A673 (cell line): Measurements from ENCODE around the gene RPS6KL1. TPM values are rescaled to one million over a fixed set of nuclear protein-coding genes. Genes with fewer than 3 reads are reported as not detected.

Experiments
- BruUV-seq: library from RNA; stranded (reverse); fragments of 400-500 nt; replicated peaks from 2 replicates; lab custom pipeline; 2021; lab: Mats Ljungman, UMichigan
- CTCF ChIA-PET: fragments of 300-600 bp; sonication (Branson Sonifier 250); formaldehyde crosslinking; loops from one replicate; lab custom pipeline; 2022; ENCODE audit warnings: antibody characterized with exemption; lab: Charles Lee
- POLR2A ChIA-PET: fragments of 300-600 bp; sonication (Branson Sonifier 250); formaldehyde crosslinking; loops from one replicate; lab custom pipeline; 2022; ENCODE audit warnings: antibody characterized with exemption; ENCODE audit not compliant: low non-redundant PET; lab: Charles Lee
- DNase-seq: peaks from one replicate; pipeline ENCODE4 v3.0.0-alpha.2; 2015; ENCODE audit warnings: low spot score
- H3K27ac ChIP-seq: fragments of 200-600 bp; sonication (generic); 2 replicates; pipeline ENCODE4 v1.5.1; 2016; ENCODE audit warnings: mixed run types, low read depth, mild to moderate bottlenecking, mixed read lengths, antibody characterized with exemption, low read length; ENCODE audit not compliant: poor library complexity, severe bottlenecking
- H3K27me3 ChIP-seq: fragments of 200-600 bp; sonication (generic); replicated peaks from 2 replicates; pipeline ENCODE4 v1.6.1; 2017; ENCODE audit warnings: mixed run types, low read depth, mild to moderate bottlenecking, mixed read lengths, antibody characterized with exemption, low read length; ENCODE audit not compliant: insufficient read depth, poor library complexity
- H3K36me3 ChIP-seq: fragments of 200-600 bp; sonication (generic); 2 replicates; pipeline ENCODE4 v1.6.1; 2016; ENCODE audit warnings: mixed run types, mild to moderate bottlenecking, mixed read lengths, antibody characterized with exemption, low read length; ENCODE audit not compliant: insufficient read depth, poor library complexity, severe bottlenecking
- H3K4me1 ChIP-seq: fragments of 200-600 bp; sonication (generic); 2 replicates; pipeline ENCODE4 v1.6.1; 2017; ENCODE audit warnings: mixed run types, mild to moderate bottlenecking, mixed read lengths, antibody characterized with exemption, low read length; ENCODE audit not compliant: insufficient read depth, poor library complexity, severe bottlenecking
- H3K4me3 ChIP-seq: fragments of 200-600 bp; sonication (generic); 2 replicates; pipeline ENCODE4 v1.5.1; 2016; ENCODE audit warnings: low read depth, mixed run types, mild to moderate bottlenecking, mixed read lengths, low read length; ENCODE audit not compliant: poor library complexity, severe bottlenecking
- H3K9me3 ChIP-seq: fragments of 200-600 bp; sonication (generic); 2 replicates; pipeline ENCODE4 v1.6.1; 2016; ENCODE audit warnings: mixed run types, low read depth, mild to moderate bottlenecking, mixed read lengths, antibody characterized with exemption, low read length; ENCODE audit not compliant: poor library complexity, severe bottlenecking
- CTCF ChIP-seq: fragments of 300-800, 200-600 bp; sonication (generic); conservative IDR thresholded peaks from 2 replicates; pipeline ENCODE4 v1.5.1; 2017; ENCODE audit warnings: low read depth, mild to moderate bottlenecking, antibody characterized with exemption, low read length, moderate library complexity, mixed read lengths
- EZH2 ChIP-seq: fragments of 200-600 bp; sonication (generic); IDR thresholded peaks from 2 replicates; pipeline ENCODE4 v1.6.1; 2017; ENCODE audit warnings: borderline replicate concordance, low read depth, mild to moderate bottlenecking, mixed read lengths, antibody characterized with exemption, low read length; ENCODE audit not compliant: poor library complexity, severe bottlenecking
- intact Hi-C: fragments of 100-400 bp; cut with micrococcal nuclease; formaldehyde crosslinking; loops from one replicate; pipeline ENCODE4 v1.10.0; 2022; ENCODE audit not compliant: unreplicated experiment
- total RNA-seq: library from RNA; stranded (reverse); gene quantifications from 2 replicates; pipeline ENCODE4 v1.2.3, GENCODE V29; 2021

RPS6KL1 gene
- total RNA-seq, 1 experiment from 2014 or later = 0.80 TPM

GRCh38 chr14:74898694-74899093 lies 24.4 kb downstream of the RPS6KL1 start:
- TF ChIP-seq CTCF (no peak), EZH2 (no peak)
- CTCF ChIA-PET = no interaction called here
- no TSS peak for BruUV-seq

GRCh38 chr14:74898083-74898482 lies 25.0 kb downstream of the RPS6KL1 start:
- BruUV-seq = no TSS peak
- peaks cover 95% of the 10 kb centered on the region for H3K36me3 ChIP-seq
- H3K4me1 ChIP-seq = no peaks in the 10 kb centered on the region
- no peaks in the 10 kb centered on the region for H3K9me3 ChIP-seq
- ChIA-PET CTCF (no interaction called here), POLR2A (no interaction called here)
- no peak overlapping the region for H3K4me3 ChIP-seq
- H3K27ac ChIP-seq = no peak overlapping the region
- TF ChIP-seq CTCF (no peak), EZH2 (no peak)
- H3K27me3 ChIP-seq = no peaks in the 10 kb centered on the region
- intact Hi-C loops = no loop called here
- no peak for DNase-seq

More at GRCh38 chr14:74898694-74899093, 24.4 kb downstream of the RPS6KL1 start:
- Histone ChIP-seq H3K4me3 (no peak overlapping the region), H3K4me1 (no peaks in the 10 kb centered on the region), H3K36me3 (peaks cover 93% of the 10 kb centered on the region), H3K27me3 (no peaks in the 10 kb centered on the region), H3K9me3 (no peaks in the 10 kb centered on the region), H3K27ac (no peak overlapping the region)
- no peak for DNase-seq
- POLR2A ChIA-PET = no interaction called here
- intact Hi-C loops = no loop called here

- no peaks in the 10 kb centered on the region for H3K4me1 ChIP-seq
- ChIA-PET CTCF (interaction anchor here (0.7 kb wide), 1 partner anchor 414 kb away, joined by 5 read pairs; no protein-coding TSS in a partner anchor), POLR2A (no interaction called here)
- H3K36me3 ChIP-seq = peaks cover 95% of the 10 kb centered on the region
- H3K9me3 ChIP-seq = no peaks in the 10 kb centered on the region
- no peak for DNase-seq
- H3K27me3 ChIP-seq = no peaks in the 10 kb centered on the region
- intact Hi-C loops = no loop called here
- no TSS peak for BruUV-seq
- H3K4me3 ChIP-seq = no peak overlapping the region
- H3K27ac ChIP-seq = no peak overlapping the region
- TF ChIP-seq EZH2 = no peak
- TF ChIP-seq CTCF = no peak
Measured at GRCh38 chr14:74897642-74898041, 25.4 kb downstream of the RPS6KL1 start.
